ENCODE data around the gene SLC35F1. TPM values are rescaled to one million over a fixed set of nuclear protein-coding genes. Genes with fewer than 3 reads are reported as not detected.

Gene SLC35F1
- total and polyA plus RNA-seq, 2 donors (not counting 1 experiment from before 2014, with no cell fraction given), result 0.09 to 0.17 TPM

DNA sequence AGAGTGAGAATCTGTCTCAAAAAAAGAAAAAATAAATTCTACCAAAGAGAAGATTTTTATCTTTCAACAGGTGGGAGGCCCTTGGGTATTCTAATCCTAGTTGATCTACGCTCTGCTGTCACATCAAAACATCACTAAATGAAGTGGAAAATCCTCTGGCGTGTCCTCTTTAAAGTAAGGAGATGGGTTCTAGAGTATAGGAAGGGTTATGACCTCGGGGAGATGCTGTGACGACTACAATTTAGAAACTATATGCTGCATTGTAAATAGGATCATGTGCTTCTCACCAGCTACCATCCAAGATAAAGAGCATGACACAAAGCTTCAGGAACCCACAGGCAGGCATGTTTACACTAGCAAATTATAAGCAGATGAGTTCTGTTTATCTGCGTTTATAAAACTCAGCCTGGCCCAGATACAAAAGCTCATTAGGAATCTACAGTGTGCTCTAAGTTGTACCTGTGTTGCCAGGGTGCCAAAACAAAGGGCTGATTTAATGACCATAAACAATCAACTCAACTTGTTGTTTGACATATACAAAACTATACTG is 443.9 kb downstream of the SLC35F1 start:
- no peaks in the 10 kb centered on the region for H3K9me3 ChIP-seq (ENCODE audit: control insufficient read depth, insufficient read depth, low read depth, low read length)
- H3K4me3 ChIP-seq (replicated peaks in 1 of 4; ENCODE audit: control extremely low read depth in 1 of 4, insufficient read depth in 1 of 4, low read depth in 3 of 4, low read length in 4 of 4), result no peak overlapping the region
- DNase-seq (ENCODE audit: low read depth in 2 of 2), result peak; percentile 36 to 65
- H3K79me2 ChIP-seq (ENCODE audit: control insufficient read depth, insufficient read depth, low read length), result no peaks in the 10 kb centered on the region
- H3K27me3 ChIP-seq (ENCODE audit: control insufficient read depth, insufficient read depth, low read length), result no peaks in the 10 kb centered on the region
- H2AFZ ChIP-seq (ENCODE audit: low read length), result no peak overlapping the region
- no peaks in the 10 kb centered on the region for H3K4me1 ChIP-seq (ENCODE audit: control insufficient read depth, extremely low read depth, insufficient read depth, low read length)
- H3K9ac ChIP-seq (ENCODE audit: insufficient read depth, low read length), result no peak overlapping the region
- no peaks in the 10 kb centered on the region for H4K20me1 ChIP-seq (ENCODE audit: control insufficient read depth, extremely low read depth, insufficient read depth, low read length)
- H3K27ac ChIP-seq (ENCODE audit: insufficient read depth, low read length), result no peak overlapping the region
- no peak overlapping the region for H3K4me2 ChIP-seq (ENCODE audit: extremely low read depth, insufficient read depth, low read length)
- TF ChIP-seq EZH2 (IDR thresholded peaks at IDR 0.05; ENCODE audit: low read length, missing control alignments), result no peak
- TF ChIP-seq CTCF (conservative IDR thresholded peaks at IDR 0.05 in 1 of 2, IDR thresholded peaks at IDR 0.05 in 1 of 2; ENCODE audit: low read depth in 1 of 2, low read length in 2 of 2), result no peak
- no peaks in the 10 kb centered on the region for H3K36me3 ChIP-seq (ENCODE audit: control insufficient read depth, insufficient read depth, low read length)

GRCh38 chr6:118353564-118353963 is 446.5 kb downstream of the SLC35F1 start:
- no peaks in the 10 kb centered on the region for H4K20me1 ChIP-seq (ENCODE audit: control insufficient read depth, extremely low read depth, insufficient read depth, low read length)
- no peak for TF ChIP-seq CTCF (conservative IDR thresholded peaks at IDR 0.05 in 1 of 2, IDR thresholded peaks at IDR 0.05 in 1 of 2; ENCODE audit: low read depth in 1 of 2, low read length in 2 of 2)
- no peak for TF ChIP-seq EZH2 (IDR thresholded peaks at IDR 0.05; ENCODE audit: low read length, missing control alignments)

GRCh38 chr6:118354641-118355040 is 447.6 kb downstream of the SLC35F1 start:
- Histone ChIP-seq H3K4me3 (replicated peaks in 1 of 4; ENCODE audit: control extremely low read depth in 1 of 4, insufficient read depth in 1 of 4, low read depth in 3 of 4, low read length in 4 of 4) (no peak overlapping the region), H3K9me3 (ENCODE audit: control insufficient read depth, insufficient read depth, low read depth, low read length) (no peaks in the 10 kb centered on the region), H3K27me3 (ENCODE audit: control insufficient read depth, insufficient read depth, low read length) (no peaks in the 10 kb centered on the region), H2AFZ (ENCODE audit: low read length) (no peak overlapping the region), H3K79me2 (ENCODE audit: control insufficient read depth, insufficient read depth, low read length) (no peaks in the 10 kb centered on the region), H3K9ac (ENCODE audit: insufficient read depth, low read length) (no peak overlapping the region), H3K27ac (ENCODE audit: insufficient read depth, low read length) (no peak overlapping the region), H4K20me1 (ENCODE audit: control insufficient read depth, extremely low read depth, insufficient read depth, low read length) (no peaks in the 10 kb centered on the region), H3K36me3 (ENCODE audit: control insufficient read depth, insufficient read depth, low read length) (no peaks in the 10 kb centered on the region), H3K4me2 (ENCODE audit: extremely low read depth, insufficient read depth, low read length) (no peak overlapping the region), H3K4me1 (ENCODE audit: control insufficient read depth, extremely low read depth, insufficient read depth, low read length) (no peaks in the 10 kb centered on the region)
- DNase-seq (ENCODE audit: low read depth in 2 of 2), result no peak
- TF ChIP-seq EZH2 (IDR thresholded peaks at IDR 0.05; ENCODE audit: low read length, missing control alignments), result no peak

More at GRCh38 chr6:118353564-118353963, 446.5 kb downstream of the SLC35F1 start:
- no peaks in the 10 kb centered on the region for H3K4me1 ChIP-seq (ENCODE audit: control insufficient read depth, extremely low read depth, insufficient read depth, low read length)
- no peaks in the 10 kb centered on the region for H3K9me3 ChIP-seq (ENCODE audit: control insufficient read depth, insufficient read depth, low read depth, low read length)
- no peak overlapping the region for H3K9ac ChIP-seq (ENCODE audit: insufficient read depth, low read length)
- no peak overlapping the region for H2AFZ ChIP-seq (ENCODE audit: low read length)
- H3K36me3 ChIP-seq (ENCODE audit: control insufficient read depth, insufficient read depth, low read length), result no peaks in the 10 kb centered on the region
- H3K27ac ChIP-seq (ENCODE audit: insufficient read depth, low read length), result no peak overlapping the region
- DNase-seq (ENCODE audit: low read depth in 2 of 2), result no peak
- H3K79me2 ChIP-seq (ENCODE audit: control insufficient read depth, insufficient read depth, low read length), result no peaks in the 10 kb centered on the region
- H3K27me3 ChIP-seq (ENCODE audit: control insufficient read depth, insufficient read depth, low read length), result no peaks in the 10 kb centered on the region
- H3K4me2 ChIP-seq (ENCODE audit: extremely low read depth, insufficient read depth, low read length), result no peak overlapping the region
- H3K4me3 ChIP-seq (replicated peaks in 1 of 4; ENCODE audit: control extremely low read depth in 1 of 4, insufficient read depth in 1 of 4, low read depth in 3 of 4, low read length in 4 of 4), result no peak overlapping the region
